H1 (cell line): ENCODE measurements around the gene FBXO34. TPM values are rescaled to one million over a fixed set of nuclear protein-coding genes. Genes with fewer than 3 reads are reported as not detected.

Source experiments
- CTCF ChIA-PET: fragments of 300-600 bp; sonication (Branson Sonifier 250); formaldehyde crosslinking; loops from one replicate; lab custom pipeline; 2021; ENCODE audit not compliant: partially characterized antibody; lab: Charles Lee
- POLR2A ChIA-PET: fragments of 300-600 bp; sonication (Branson Sonifier 250); formaldehyde crosslinking; loops from one replicate; lab custom pipeline; 2021; ENCODE audit warnings: inconsistent platforms; ENCODE audit not compliant: partially characterized antibody; lab: Charles Lee
- DNase-seq, 2 experiments: peaks; one replicate each; pipeline versions ENCODE4 v3.0.0 to v3.0.0-alpha.2; 2010 to 2022; ENCODE audit warnings: low spot score in 2 of 2, low read depth in 1 of 2, mixed read lengths in 1 of 2
- FAIRE-seq: peaks from 2 replicates; lab custom pipeline; 2011; peaks lifted over from hg19 to GRCh38; lab: Jason Lieb, UNC
- H2AFZ ChIP-seq: 2 replicates; pipeline ENCODE4 v1.8.1; 2012; ENCODE audit warnings: low read length, inconsistent platforms
- H2AK5ac ChIP-seq: 2 replicates; pipeline ENCODE4 v1.6.1; 2013; ENCODE audit warnings: low read depth, low read length
- H2BK120ac ChIP-seq: replicated peaks from 2 replicates; pipeline ENCODE3; 2013; ENCODE audit warnings: low read depth, low read length, inconsistent platforms
- H2BK12ac ChIP-seq: 2 replicates; pipeline ENCODE4 v1.6.1; 2013; ENCODE audit warnings: low read depth, low read length
- H2BK15ac ChIP-seq: 2 replicates; pipeline ENCODE4 v1.6.1; 2013; ENCODE audit warnings: low read length
- H2BK20ac ChIP-seq: 2 replicates; pipeline ENCODE4 v1.6.1; 2013; ENCODE audit warnings: low read length
- H2BK5ac ChIP-seq: 2 replicates; pipeline ENCODE4 v1.6.1; 2013; ENCODE audit warnings: low read depth, low read length
- H3K14ac ChIP-seq: 2 replicates; pipeline ENCODE4 v1.6.1; 2013; ENCODE audit warnings: inconsistent platforms; ENCODE audit not compliant: insufficient read length
- H3K18ac ChIP-seq: 2 replicates; pipeline ENCODE4 v1.6.1; 2013; ENCODE audit warnings: low read length; ENCODE audit errors: extremely low read depth
- H3K23ac ChIP-seq: 2 replicates; pipeline ENCODE4 v1.6.1; 2013; ENCODE audit warnings: inconsistent platforms; ENCODE audit not compliant: insufficient read length
- H3K23me2 ChIP-seq: 2 replicates; pipeline ENCODE4 v1.6.1; 2013; ENCODE audit warnings: low read depth, low read length
- H3K27ac ChIP-seq: 2 replicates; pipeline ENCODE4 v1.6.1; 2011; ENCODE audit warnings: low read depth, low read length, inconsistent platforms
- H3K27me3 ChIP-seq, 4 experiments: replicated peaks in 1 of 4; 1 replicate in 1 of 4; 2 replicates in 3 of 4; pipeline versions ENCODE4 v1.6.1 to v1.8.1; 2011 to 2013; ENCODE audit warnings: low read length in 3 of 4, mild to moderate bottlenecking in 3 of 4, inconsistent platforms in 2 of 4, mixed read lengths in 2 of 4, moderate library complexity in 1 of 4; ENCODE audit not compliant: control insufficient read depth in 3 of 4, insufficient read depth in 3 of 4; ENCODE audit errors: extremely low read depth in 1 of 4
- H3K36me3 ChIP-seq, 4 experiments: 2 replicates each; pipeline versions ENCODE4 v1.6.1 to v1.8.1; 2011 to 2013; ENCODE audit warnings: mild to moderate bottlenecking in 4 of 4, low read length in 3 of 4, moderate library complexity in 2 of 4, control low read depth in 1 of 4, inconsistent platforms in 1 of 4; ENCODE audit not compliant: insufficient read depth in 4 of 4, control insufficient read depth in 2 of 4
- H3K4ac ChIP-seq: replicated peaks from 2 replicates; pipeline ENCODE3; 2013; ENCODE audit warnings: low read length, low read depth, mixed read lengths, inconsistent platforms; ENCODE audit not compliant: insufficient read length
- H3K4me1 ChIP-seq, 4 experiments: replicated peaks in 1 of 4; 1 replicate in 1 of 4; 2 replicates in 3 of 4; pipeline versions ENCODE4 v1.6.1 to v1.8.1; 2011 to 2013; ENCODE audit warnings: low read length in 3 of 4, inconsistent platforms in 2 of 4, mixed read lengths in 1 of 4; ENCODE audit not compliant: insufficient read depth in 4 of 4, control insufficient read depth in 3 of 4
- H3K4me2 ChIP-seq, 2 experiments: 2 replicates each; pipeline versions ENCODE4 v1.6.1 to v1.8.1; 2011 to 2013; ENCODE audit warnings: low read depth in 2 of 2, low read length in 2 of 2, control low read depth in 1 of 2, inconsistent platforms in 1 of 2, mild to moderate bottlenecking in 1 of 2; ENCODE audit not compliant: insufficient read depth in 1 of 2
- H3K4me3 ChIP-seq, 4 experiments: fragments of 200-600, 300-600 bp in 1 of 4; sonication (generic), shearing (Covaris generic), sonication (Bioruptor Twin) in 1 of 4; 2 replicates each; pipeline versions ENCODE4 v1.5.1 to v1.8.1; 2011 to 2016; ENCODE audit warnings: low read length in 4 of 4, low read depth in 3 of 4, control low read depth in 2 of 4, inconsistent platforms in 2 of 4, mild to moderate bottlenecking in 2 of 4, mixed read lengths in 1 of 4, moderate library complexity in 1 of 4; ENCODE audit not compliant: insufficient read depth in 2 of 4; ENCODE audit errors: extremely low read depth in 1 of 4
- H3K56ac ChIP-seq: replicated peaks from 2 replicates; pipeline ENCODE3; 2013; ENCODE audit warnings: low read depth, mild to moderate bottlenecking, mixed read lengths, low read length, inconsistent platforms; ENCODE audit not compliant: insufficient read length
- H3K79me1 ChIP-seq: 2 replicates; pipeline ENCODE4 v1.6.1; 2013; ENCODE audit warnings: low read depth, low read length, control low read depth
- H3K79me2 ChIP-seq, 2 experiments: 2 replicates each; pipeline versions ENCODE4 v1.6.1 to v1.8.1; 2012 to 2013; ENCODE audit warnings: low read length in 2 of 2, mild to moderate bottlenecking in 2 of 2, inconsistent platforms in 1 of 2; ENCODE audit not compliant: insufficient read depth in 2 of 2, control insufficient read depth in 1 of 2
- H3K9ac ChIP-seq, 4 experiments: replicated peaks in 1 of 4; 1 replicate in 1 of 4; 2 replicates in 3 of 4; pipeline versions ENCODE4 v1.6.1 to v1.8.1; 2011 to 2013; ENCODE audit warnings: low read depth in 3 of 4, low read length in 3 of 4, control low read depth in 2 of 4, mild to moderate bottlenecking in 2 of 4, moderate library complexity in 2 of 4, inconsistent platforms in 1 of 4; ENCODE audit errors: extremely low read depth in 1 of 4
- H3K9me3 ChIP-seq, 2 experiments: 2 replicates each; pipeline versions ENCODE4 v1.6.1 to v1.8.1; 2012 to 2013; ENCODE audit warnings: mild to moderate bottlenecking in 2 of 2, moderate library complexity in 2 of 2, control low read depth in 1 of 2, inconsistent platforms in 1 of 2, low read depth in 1 of 2, low read length in 1 of 2, mixed read lengths in 1 of 2; ENCODE audit not compliant: insufficient read depth in 2 of 2
- H4K20me1 ChIP-seq, 2 experiments: replicated peaks in 1 of 2; 2 replicates each; pipeline versions ENCODE3 to v1.8.1; 2011 to 2013; ENCODE audit warnings: inconsistent platforms in 2 of 2, low read length in 2 of 2, mild to moderate bottlenecking in 1 of 2; ENCODE audit not compliant: insufficient read depth in 2 of 2, control insufficient read depth in 1 of 2
- H4K5ac ChIP-seq: 2 replicates; pipeline ENCODE4 v1.6.1; 2013; ENCODE audit warnings: low read length, low read depth, mixed read lengths, inconsistent platforms; ENCODE audit not compliant: insufficient read length
- H4K8ac ChIP-seq: 2 replicates; pipeline ENCODE4 v1.8.0; 2013; ENCODE audit warnings: mild to moderate bottlenecking, moderate library complexity, low read length, inconsistent platforms; ENCODE audit not compliant: insufficient read depth; ENCODE audit errors: extremely low read depth
- H4K91ac ChIP-seq: replicated peaks from 2 replicates; pipeline ENCODE3; 2013; ENCODE audit warnings: low read length, mixed read lengths, inconsistent platforms; ENCODE audit not compliant: insufficient read length
- CEBPB ChIP-seq: IDR thresholded peaks from 2 replicates; pipeline ENCODE4 v1.6.1; 2012; ENCODE audit warnings: low read depth, low read length
- CHD1 ChIP-seq: IDR thresholded peaks from 2 replicates; pipeline ENCODE4 v1.6.1; 2012; ENCODE audit warnings: low read depth, low read length, improper control_type of control experiment
- POLR2A ChIP-seq, 2 experiments: IDR thresholded peaks; 1 replicate in 1 of 2; 2 replicates in 1 of 2; pipeline ENCODE4 v1.6.1; 2011; ENCODE audit warnings: low read depth in 2 of 2, low read length in 2 of 2, mild to moderate bottlenecking in 2 of 2; ENCODE audit errors: control extremely low read depth in 1 of 2
- RAD21 ChIP-seq, 2 experiments: IDR thresholded peaks in 1 of 2; conservative IDR thresholded peaks in 1 of 2; 2 replicates each; pipeline ENCODE4 v1.6.1; 2011; ENCODE audit warnings: low read depth in 2 of 2, low read length in 2 of 2, improper control_type of control experiment in 1 of 2, inconsistent platforms in 1 of 2, mild to moderate bottlenecking in 1 of 2, moderate library complexity in 1 of 2
- TAF1 ChIP-seq: IDR thresholded peaks from 2 replicates; pipeline ENCODE4 v1.6.1; 2011; ENCODE audit warnings: mild to moderate bottlenecking, low read depth, low read length
- ZNF274 ChIP-seq: IDR thresholded peaks from 2 replicates; pipeline ENCODE4 v1.7.0; 2012; ENCODE audit warnings: low read length, borderline replicate concordance; ENCODE audit errors: extremely low read depth
- WGBS, 2 experiments: shearing (Covaris generic) in 1 of 2; methylation state at CpG; one replicate each; pipeline versions ENCODE4 v1.1.6 to v1.1.7; 2013 to 2015; ENCODE audit warnings: low lambda C conversion rate in 2 of 2, mixed read lengths in 2 of 2, inconsistent platforms in 1 of 2, low coverage in 1 of 2, missing lambda C conversion rate in 1 of 2; ENCODE audit not compliant: insufficient replicate concordance in 2 of 2, insufficient coverage in 1 of 2, insufficient read length in 1 of 2; ENCODE audit errors: extremely low coverage in 1 of 2, missing lambda C conversion rate in 1 of 2; 5-methylcytosine and 5-hydroxymethylcytosine counted together
- polyA plus RNA-seq, 7 experiments: library from polyadenylated mRNA; depleted of rRNA in 3 of 7; stranded (reverse) in 5 of 7; unstranded in 2 of 7; fragments of >200 nt in 5 of 7; fragments of 200-250 nt in 2 of 7; gene quantifications; 1 replicate in 5 of 7; 2 replicates in 1 of 7; 4 replicates in 1 of 7; pipeline versions ENCODE4 v1.2.1 to v1.2.3, GENCODE V29; 2011 to 2013; ENCODE audit warnings: missing spikeins in 2 of 7, mixed read lengths in 2 of 7
- total RNA-seq: library from RNA; stranded (reverse); fragmentation: NEBNext Ultra II Directional; extraction: Animal tissue kit (Norgen Biotek cat#: 25700); gene quantifications from 2 replicates; pipeline ENCODE4 v1.2.1, GENCODE V29; 2021
- TF ChIP-seq, protein P1 (sequence below): IDR thresholded peaks from 2 replicates; pipeline ENCODE4 v1.6.1; 2011; ENCODE audit warnings: low read length, improper control_type of control experiment

Gene FBXO34
- total and polyA plus RNA-seq, 2 of the 8 experiments (the other 6 are each of a cell fraction or from before 2014, with no cell fraction given) = 7.0 to 14.4 TPM

GRCh38 chr14:55309154-55309553 lies 37.9 kb downstream of the FBXO34 start:
- no peak overlapping the region for H2BK12ac ChIP-seq
- H3K23ac ChIP-seq = no peak overlapping the region
- H3K27ac ChIP-seq = no peak overlapping the region
- H4K5ac ChIP-seq = no peak overlapping the region
- no peak overlapping the region for H2BK120ac ChIP-seq
- H4K20me1 ChIP-seq = no peaks in the 10 kb centered on the region
- no peaks in the 10 kb centered on the region for H3K27me3 ChIP-seq
- H2BK20ac ChIP-seq = no peak overlapping the region
- peaks cover 0 to 18% (median 5%) of the 10 kb centered on the region in 4 experiments; a peak in 3 of 8 replicates for H3K36me3 ChIP-seq
- WGBS, 2 experiments = 95% methylated on average over 2 of the region's 2 CpGs; no CpG with 5 or more reads in 1 of the 2 experiments
- no peak overlapping the region for H3K4ac ChIP-seq
- CTCF ChIA-PET = interaction anchor here (0.7 to 1.8 kb wide), 6 partner anchors 19 to 66 kb away, joined by 3 to 4 read pairs (median 3); partner anchors contain the start of gene FBXO34
- no peak overlapping the region for H3K14ac ChIP-seq
- H3K79me1 ChIP-seq = no peaks in the 10 kb centered on the region; the same call in 1 of the 2 replicates
- H3K23me2 ChIP-seq = no peaks in the 10 kb centered on the region
- TF ChIP-seq RAD21 (IDR thresholded peaks at IDR 0.05 in 1 of 2, conservative IDR thresholded peaks at IDR 0.05 in 1 of 2; ENCODE audit: low read depth in 2 of 2, low read length in 2 of 2) = no peak
- TF ChIP-seq ZNF274 = no peak
- TF ChIP-seq CEBPB = no peak
- no peak for TF ChIP-seq CHD1
- TF ChIP-seq TAF1 = no peak
- no peak for TF ChIP-seq POLR2A (IDR thresholded peaks at IDR 0.05; ENCODE audit: control extremely low read depth in 1 of 2, low read depth in 2 of 2, low read length in 2 of 2)
- TF ChIP-seq, protein P1, sequence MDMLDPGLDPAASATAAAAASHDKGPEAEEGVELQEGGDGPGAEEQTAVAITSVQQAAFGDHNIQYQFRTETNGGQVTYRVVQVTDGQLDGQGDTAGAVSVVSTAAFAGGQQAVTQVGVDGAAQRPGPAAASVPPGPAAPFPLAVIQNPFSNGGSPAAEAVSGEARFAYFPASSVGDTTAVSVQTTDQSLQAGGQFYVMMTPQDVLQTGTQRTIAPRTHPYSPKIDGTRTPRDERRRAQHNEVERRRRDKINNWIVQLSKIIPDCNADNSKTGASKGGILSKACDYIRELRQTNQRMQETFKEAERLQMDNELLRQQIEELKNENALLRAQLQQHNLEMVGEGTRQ = no peak
- TF ChIP-seq, all 59 proteins: peak for 0
- H3K18ac ChIP-seq = no peak overlapping the region
- DNase-seq = no peak
- H4K8ac ChIP-seq = no peak overlapping the region
- no peak overlapping the region for H4K91ac ChIP-seq
- peaks cover 11 to 30% of the 10 kb centered on the region in 2 experiments for H3K9me3 ChIP-seq
- H2BK15ac ChIP-seq = no peak overlapping the region
- peaks cover 0 to 4% (median 0%) of the 10 kb centered on the region in 4 experiments; a peak in 4 of 7 replicates for H3K4me1 ChIP-seq
- H2AK5ac ChIP-seq = no peak overlapping the region
- H2BK5ac ChIP-seq = no peak overlapping the region
- H3K4me2 ChIP-seq = no peak overlapping the region
- H3K79me2 ChIP-seq = peaks cover 0 to 40% of the 10 kb centered on the region in 2 experiments; a peak in 2 of 4 replicates
- POLR2A ChIA-PET = interaction anchor here (2.5 kb wide), 1 partner anchor 12 kb away, joined by 9 read pairs; no protein-coding TSS in a partner anchor
- no peak overlapping the region for H3K9ac ChIP-seq
- FAIRE-seq = no peak
- H3K4me3 ChIP-seq = no peak overlapping the region
- H2AFZ ChIP-seq = no peak overlapping the region
- no peak overlapping the region for H3K56ac ChIP-seq
